NCI-H2196 (cell line): ENCODE results near the gene AQP7.
"Not testable (repeated sequence)": the region's sequence is repeated elsewhere in the genome, so short reads cannot be mapped to it uniquely, and the experiment has no call there.

ENCODE experiments used
- DNase-seq: peaks from one replicate; lab custom pipeline; 2025; ENCODE audit not compliant: unreplicated experiment; lab: John Stamatoyannopoulos, UW

The AQP7 gene

GRCh38 chr9:33399047-33399446, 3.3 kb downstream of the AQP7 start:
- DNase-seq, result not testable (repeated sequence)

GRCh38 chr9:33397801-33398200, 4.6 kb downstream of the AQP7 start:
- not testable (repeated sequence) for DNase-seq

GRCh38 chr9:33395159-33395879, 7.0 kb downstream of the AQP7 start:
- DNase-seq, result not testable (repeated sequence)

- DNase-seq, result not testable (repeated sequence)
Observed at GRCh38 chr9:33393986-33394385, 8.4 kb downstream of the AQP7 start.

- peak; percentile 40 for DNase-seq
Observed at GRCh38 chr9:33393581-33393980, 8.8 kb downstream of the AQP7 start.

GRCh38 chr9:33392591-33393021, 9.8 kb downstream of the AQP7 start:
- not testable (repeated sequence) for DNase-seq

- peak; percentile 57 for DNase-seq
Observed at GRCh38 chr9:33391111-33391771, 11.1 kb downstream of the AQP7 start.

GRCh38 chr9:33388110-33388994, 14.0 kb downstream of the AQP7 start:
- no peak for DNase-seq

GRCh38 chr9:33386998-33387397, 15.4 kb downstream of the AQP7 start:
- DNase-seq, result not testable (repeated sequence)

- DNase-seq, result not testable (repeated sequence)
Observed at GRCh38 chr9:33386641-33386996, 15.7 kb downstream of the AQP7 start.

GRCh38 chr9:33385979-33386640, 16.3 kb downstream of the AQP7 start:
- not testable (repeated sequence) for DNase-seq

- not testable (repeated sequence) for DNase-seq
Observed at GRCh38 chr9:33385536-33385935, 16.8 kb downstream of the AQP7 start.

GRCh38 chr9:33383396-33383795, 19.0 kb downstream of the AQP7 start:
- DNase-seq, result not testable (repeated sequence)

GRCh38 chr9:33382397-33382796, 20.0 kb downstream of the AQP7 start:
- not testable (repeated sequence) for DNase-seq

- DNase-seq, result no peak
Observed at GRCh38 chr9:33381231-33381791, 21.1 kb downstream of the AQP7 start.

GRCh38 chr9:33380390-33381094, 21.8 kb downstream of the AQP7 start:
- DNase-seq, result no peak

GRCh38 chr9:33379666-33380389, 22.5 kb downstream of the AQP7 start:
- no peak for DNase-seq

GRCh38 chr9:33378121-33378795, 24.1 kb downstream of the AQP7 start:
- DNase-seq, result no peak
